B cell (primary cell): Measurements from ENCODE around the gene CCL15. TPM values are rescaled to one million over a fixed set of nuclear protein-coding genes. Genes with fewer than 3 reads are reported as not detected.

Source experiments
- ATAC-seq: fragments of 200-7000 bp; cut with Tn5 transposase; one replicate; pipeline ENCODE4 v1.10.0; 2021; ENCODE audit warnings: low read depth, mild to moderate bottlenecking, moderate number of reproducible peaks, moderate library complexity
- CTCF ChIA-PET: fragments of 350-600 bp; sonication (Branson Sonifier 250); formaldehyde crosslinking; loops from one replicate; lab custom pipeline; 2021; ENCODE audit warnings: antibody characterized with exemption, inconsistent platforms; lab: Charles Lee
- POLR2A ChIA-PET: fragments of 350-600 bp; sonication (Branson Sonifier 250); formaldehyde crosslinking; loops from one replicate; lab custom pipeline; 2021; ENCODE audit warnings: antibody characterized with exemption; lab: Charles Lee
- DNase-seq: peaks from one replicate; pipeline ENCODE4 v3.0.0; 2013
- H2AFZ ChIP-seq: 2 replicates; pipeline ENCODE4 v1.6.1; 2012; ENCODE audit warnings: mild to moderate bottlenecking, low read depth, low read length; ENCODE audit not compliant: insufficient read depth, poor library complexity, severe bottlenecking
- H3K27ac ChIP-seq, 2 donors: 1 replicate in 1 of 2; 2 replicates in 1 of 2; pipeline ENCODE4 v1.5.1; 2012 to 2013; ENCODE audit warnings: low read length in 2 of 2, mild to moderate bottlenecking in 2 of 2, moderate library complexity in 1 of 2
- H3K27me3 ChIP-seq, 4 experiments: fragments of 200-600 bp in 1 of 4; sonication (generic) in 1 of 4; replicated peaks in 1 of 4; 1 replicate in 2 of 4; 2 replicates in 2 of 4; pipeline versions ENCODE4 v1.6.1 to v1.7.0; 2013 to 2016; ENCODE audit warnings: low read length in 3 of 4, mild to moderate bottlenecking in 2 of 4, mixed read lengths in 1 of 4, moderate library complexity in 1 of 4; ENCODE audit not compliant: insufficient read depth in 4 of 4, control insufficient read depth in 3 of 4; ENCODE audit errors: control extremely low read depth in 1 of 4
- H3K36me3 ChIP-seq, 2 experiments: replicated peaks in 1 of 2; 1 replicate in 1 of 2; 2 replicates in 1 of 2; pipeline versions ENCODE4 v1.6.1 to v1.7.1; 2013; ENCODE audit warnings: low read length in 1 of 2; ENCODE audit not compliant: insufficient read depth in 2 of 2, control insufficient read depth in 1 of 2; ENCODE audit errors: control extremely low read depth in 1 of 2, extremely low read depth in 1 of 2
- H3K4me1 ChIP-seq, 2 donors: fragments of 200-600 bp in 1 of 2; sonication (generic) in 1 of 2; 1 replicate in 1 of 2; 2 replicates in 1 of 2; pipeline versions ENCODE4 v1.5.1 to v1.6.1; 2013 to 2017; ENCODE audit warnings: low read length in 2 of 2; ENCODE audit not compliant: control insufficient read depth in 2 of 2, insufficient read depth in 2 of 2
- H3K4me2 ChIP-seq: replicated peaks from 2 replicates; pipeline ENCODE3; 2012; ENCODE audit warnings: mild to moderate bottlenecking, low read depth, low read length; ENCODE audit not compliant: poor library complexity, severe bottlenecking
- H3K4me3 ChIP-seq, 5 experiments: fragments of 200-600 bp in 1 of 5; sonication (generic) in 1 of 5; 1 replicate in 3 of 5; 2 replicates in 2 of 5; pipeline versions ENCODE4 v1.5.1 to v1.7.0; 2011 to 2016; ENCODE audit warnings: low read length in 4 of 5, mild to moderate bottlenecking in 4 of 5, low read depth in 2 of 5, control low read depth in 1 of 5, moderate library complexity in 1 of 5; ENCODE audit not compliant: insufficient read depth in 1 of 5; ENCODE audit errors: control extremely low read depth in 1 of 5, extremely low read depth in 1 of 5
- H3K79me2 ChIP-seq: fragments of 200-600 bp; sonication (generic); one replicate; pipeline ENCODE4 v1.6.0; 2016; ENCODE audit warnings: low read length; ENCODE audit not compliant: control insufficient read depth, insufficient read depth
- H3K9ac ChIP-seq: fragments of 200-600 bp; sonication (generic); 2 replicates; pipeline ENCODE4 v1.6.1; 2017; ENCODE audit warnings: mild to moderate bottlenecking, low read length, moderate library complexity
- H3K9me3 ChIP-seq, 3 donors: one replicate each; pipeline versions ENCODE4 v1.6.1 to v1.7.1; 2013; ENCODE audit warnings: low read length in 2 of 3; ENCODE audit not compliant: control insufficient read depth in 2 of 3, insufficient read depth in 1 of 3; ENCODE audit errors: control extremely low read depth in 1 of 3
- H4K20me1 ChIP-seq: 2 replicates; pipeline ENCODE4 v1.6.0; 2012; ENCODE audit warnings: mild to moderate bottlenecking, low read length; ENCODE audit not compliant: insufficient read depth, control insufficient read depth, poor library complexity, severe bottlenecking
- H3K27ac Mint-ChIP-seq: one replicate; pipeline ENCODE4 v1.8.0; 2021; ENCODE audit warnings: mixed read lengths
- H3K27me3 Mint-ChIP-seq: one replicate; pipeline ENCODE4 v1.8.0; 2021; ENCODE audit warnings: mixed read lengths
- H3K4me1 Mint-ChIP-seq: one replicate; pipeline ENCODE4 v1.8.0; 2021; ENCODE audit warnings: mixed read lengths
- H3K4me3 Mint-ChIP-seq: one replicate; pipeline ENCODE4 v1.8.0; 2021; ENCODE audit warnings: mixed read lengths
- H3K9me3 Mint-ChIP-seq: one replicate; pipeline ENCODE4 v1.8.0; 2022; ENCODE audit warnings: mixed read lengths; ENCODE audit not compliant: insufficient read depth
- EZH2 ChIP-seq: IDR thresholded peaks from 2 replicates; pipeline ENCODE4 v1.6.1; 2012; ENCODE audit warnings: borderline replicate concordance, low read depth, mild to moderate bottlenecking, moderate library complexity, low read length; ENCODE audit not compliant: insufficient read depth, poor library complexity, severe bottlenecking
- WGBS: methylation state at CpG from one replicate; pipeline ENCODE4 v1.1.5; 2013; ENCODE audit warnings: missing lambda C conversion rate; ENCODE audit not compliant: insufficient coverage; 5-methylcytosine and 5-hydroxymethylcytosine counted together
- intact Hi-C: fragments of 100-400 bp; cut with micrococcal nuclease; formaldehyde crosslinking; loops from one replicate; pipeline ENCODE4 v1.10.0; 2022
- polyA plus RNA-seq: library from polyadenylated mRNA; depleted of rRNA; stranded (reverse); fragments of >200 nt; gene quantifications from 2 replicates; pipeline ENCODE4 v1.2.3, GENCODE V29; 2012
- total RNA-seq, 2 donors: library from RNA; stranded (reverse); fragments of 120-200 nt in 1 of 2; gene quantifications; 1 replicate in 1 of 2; 2 replicates in 1 of 2; pipeline versions ENCODE4 v1.2.3 to v1.2.4, GENCODE V29; 2013 to 2022
- TF ChIP-seq, protein P1 (sequence below): fragments of 200-600 bp; IDR thresholded peaks from one replicate; pipeline ENCODE4 v1.8.0; 2022; ENCODE audit warnings: antibody characterized with exemption, mild to moderate bottlenecking

The CCL15 gene
- total and polyA plus RNA-seq, 2 donors (not counting 1 experiment from before 2014, with no cell fraction given) = not detected

DNA sequence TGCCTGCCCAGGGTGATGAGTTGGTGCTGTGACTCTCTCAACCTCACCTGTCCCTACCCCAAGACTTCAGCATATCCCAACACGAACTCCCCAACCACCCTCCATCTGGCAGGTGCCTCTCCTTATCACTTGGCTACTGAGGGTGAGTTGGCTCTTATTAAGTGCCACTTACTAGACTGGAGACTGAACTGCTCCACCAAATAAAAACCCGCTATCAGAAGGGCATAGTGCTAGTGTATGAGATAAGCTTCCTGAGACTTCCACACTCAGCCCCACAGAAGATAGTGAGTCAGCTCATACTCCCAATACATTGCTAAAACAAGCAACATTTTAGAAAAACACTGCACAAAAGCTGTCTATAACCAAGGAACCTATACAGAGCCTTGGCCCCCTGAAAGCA lies 46.7 kb upstream of the CCL15 start:
- intact Hi-C loops = no loop called here
- WGBS = no CpG with 5 or more reads among the region's 2 CpGs
- H3K27me3 Mint-ChIP-seq = peaks cover 38% of the 10 kb centered on the region

DNA sequence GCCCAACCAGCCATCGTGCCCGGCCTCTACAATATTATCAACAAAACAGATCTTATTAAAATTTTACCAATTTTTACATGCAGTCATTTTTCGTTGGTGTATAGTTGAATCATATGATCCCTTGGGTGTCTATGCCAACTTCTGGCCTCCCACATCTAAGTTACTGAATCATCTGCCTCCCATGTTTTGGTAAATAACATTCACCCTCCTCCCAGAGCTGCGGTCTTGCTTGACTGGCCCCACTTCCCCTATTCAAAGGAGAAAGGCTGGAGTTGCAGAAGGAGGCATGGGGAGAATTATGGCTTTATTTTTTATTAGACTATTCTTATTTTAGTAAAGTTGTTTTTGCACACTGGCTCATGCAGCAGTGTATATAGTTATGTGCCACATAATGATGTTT lies 34.9 kb upstream of the CCL15 start:
- H3K9me3 ChIP-seq = no peaks in the 10 kb centered on the region
- TF ChIP-seq, protein P1, sequence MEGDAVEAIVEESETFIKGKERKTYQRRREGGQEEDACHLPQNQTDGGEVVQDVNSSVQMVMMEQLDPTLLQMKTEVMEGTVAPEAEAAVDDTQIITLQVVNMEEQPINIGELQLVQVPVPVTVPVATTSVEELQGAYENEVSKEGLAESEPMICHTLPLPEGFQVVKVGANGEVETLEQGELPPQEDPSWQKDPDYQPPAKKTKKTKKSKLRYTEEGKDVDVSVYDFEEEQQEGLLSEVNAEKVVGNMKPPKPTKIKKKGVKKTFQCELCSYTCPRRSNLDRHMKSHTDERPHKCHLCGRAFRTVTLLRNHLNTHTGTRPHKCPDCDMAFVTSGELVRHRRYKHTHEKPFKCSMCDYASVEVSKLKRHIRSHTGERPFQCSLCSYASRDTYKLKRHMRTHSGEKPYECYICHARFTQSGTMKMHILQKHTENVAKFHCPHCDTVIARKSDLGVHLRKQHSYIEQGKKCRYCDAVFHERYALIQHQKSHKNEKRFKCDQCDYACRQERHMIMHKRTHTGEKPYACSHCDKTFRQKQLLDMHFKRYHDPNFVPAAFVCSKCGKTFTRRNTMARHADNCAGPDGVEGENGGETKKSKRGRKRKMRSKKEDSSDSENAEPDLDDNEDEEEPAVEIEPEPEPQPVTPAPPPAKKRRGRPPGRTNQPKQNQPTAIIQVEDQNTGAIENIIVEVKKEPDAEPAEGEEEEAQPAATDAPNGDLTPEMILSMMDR = no peak
- no peak for TF ChIP-seq EZH2
- H3K4me3 Mint-ChIP-seq = no peak overlapping the region
- peaks cover 13 to 17% of the 10 kb centered on the region in 2 donors for H3K4me1 ChIP-seq
- H3K27me3 Mint-ChIP-seq = peaks cover 13% of the 10 kb centered on the region
- ATAC-seq (no peak), DNase-seq (no peak)
- peaks cover 0 to 7% (median 3%) of the 10 kb centered on the region in 4 experiments for H3K27me3 ChIP-seq
- H3K79me2 ChIP-seq = no peaks in the 10 kb centered on the region
- H3K27ac ChIP-seq = no peak overlapping the region
- ChIA-PET POLR2A (no interaction called here), CTCF (interaction anchor here (1.9 kb wide), 1 partner anchor 113 kb away, joined by 6 read pairs; no protein-coding TSS in a partner anchor)
- no CpG with 5 or more reads among the region's 4 CpGs for WGBS
- H3K9me3 Mint-ChIP-seq = no peaks in the 10 kb centered on the region
- intact Hi-C loops = no loop called here
- H2AFZ ChIP-seq = no peak overlapping the region
- no peaks in the 10 kb centered on the region for H4K20me1 ChIP-seq
- no peaks in the 10 kb centered on the region for H3K36me3 ChIP-seq
- no peak overlapping the region for H3K9ac ChIP-seq
- H3K4me1 Mint-ChIP-seq = peaks cover 19% of the 10 kb centered on the region
- H3K4me3 ChIP-seq = no peak overlapping the region
- no peak overlapping the region for H3K27ac Mint-ChIP-seq
- H3K4me2 ChIP-seq = no peak overlapping the region

More for the DNA sequence above, 46.7 kb upstream of the CCL15 start:
- Mint-ChIP-seq H3K9me3 (peaks cover 15% of the 10 kb centered on the region), H3K27ac (no peak overlapping the region), H3K4me3 (no peak overlapping the region), H3K4me1 (no peaks in the 10 kb centered on the region)
- DNase-seq = no peak
- no peak overlapping the region for H3K4me3 ChIP-seq
- no peak overlapping the region for H3K9ac ChIP-seq
- no peaks in the 10 kb centered on the region for H3K79me2 ChIP-seq
- no peak for ATAC-seq
- ChIA-PET POLR2A (no interaction called here), CTCF (interaction anchor here (1.5 to 1.7 kb wide), 2 partner anchors 24 to 100 kb away, joined by 4 to 5 read pairs; no protein-coding TSS in a partner anchor)
- peaks cover 0 to 9% (median 6%) of the 10 kb centered on the region in 4 experiments for H3K27me3 ChIP-seq
- H4K20me1 ChIP-seq = no peaks in the 10 kb centered on the region
- H3K4me1 ChIP-seq = no peaks in the 10 kb centered on the region
- H3K4me2 ChIP-seq = no peak overlapping the region
- peaks cover 5 to 27% (median 21%) of the 10 kb centered on the region in 3 donors for H3K9me3 ChIP-seq
- TF ChIP-seq, protein P1 = no peak
- no peak for TF ChIP-seq EZH2
- H3K27ac ChIP-seq = no peak overlapping the region
- no peaks in the 10 kb centered on the region for H3K36me3 ChIP-seq
- H2AFZ ChIP-seq = no peak overlapping the region
